ENCODE data around the gene ACTRT2.

DNA sequence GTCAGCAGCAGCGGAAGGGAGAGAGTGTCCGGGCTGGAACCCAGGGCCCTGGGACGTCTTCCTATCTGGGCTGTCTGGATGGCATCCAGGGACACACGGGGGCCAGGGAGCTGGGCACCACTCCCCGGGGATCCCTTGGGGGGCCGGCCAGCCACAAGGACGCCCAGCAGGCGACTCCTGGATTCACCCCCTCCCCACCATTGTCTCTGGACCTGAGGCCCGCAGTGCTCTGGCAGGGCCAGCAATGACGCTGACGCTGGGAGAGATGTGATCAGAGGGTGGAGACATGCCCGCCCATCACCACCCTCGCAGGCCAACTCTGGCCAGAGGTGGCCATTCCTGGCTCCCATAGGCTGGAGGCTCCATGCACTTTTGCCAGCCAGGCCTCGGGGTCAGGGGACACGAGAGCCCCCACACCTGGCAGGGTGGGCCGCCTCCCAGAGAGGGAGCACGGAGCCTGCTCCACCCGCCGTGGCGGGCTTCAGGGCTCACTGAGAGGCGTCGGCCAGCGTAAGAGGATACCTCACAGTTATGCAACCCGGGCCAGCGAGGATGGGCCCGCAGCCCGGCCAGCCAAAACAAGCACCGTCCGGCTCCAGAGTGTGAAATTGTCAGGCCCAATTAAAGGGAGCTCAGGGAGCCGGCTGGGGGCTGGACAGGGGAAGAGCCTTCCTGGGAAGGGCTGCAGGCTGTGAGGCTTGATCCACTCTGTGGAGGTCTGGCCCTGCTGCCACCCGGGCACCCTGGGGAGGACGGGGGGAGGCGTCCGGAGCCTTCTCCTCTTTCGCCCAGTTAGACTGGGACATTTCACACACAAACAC lies 10.3 kb downstream of the ACTRT2 start:
- TF ChIP-seq EZH2 (IDR thresholded peaks at IDR 0.05) (no peak), POLR2AphosphoS5 (IDR thresholded peaks at IDR 0.05; ENCODE audit: borderline replicate concordance, low read depth, low read length) (no peak), FOXP2 (optimal IDR thresholded peaks at IDR 0.05; ENCODE audit: control extremely low read depth, extremely low read length, insufficient read depth) (no peak)
